Measurements from ENCODE around the gene CRHR1. TPM values are rescaled to one million over a fixed set of nuclear protein-coding genes. Genes with fewer than 3 reads are reported as not detected.

Gene CRHR1
- total RNA-seq, 3 donors from 2014 or later, result 1.6 to 2.8 TPM; not detected in 1

DNA sequence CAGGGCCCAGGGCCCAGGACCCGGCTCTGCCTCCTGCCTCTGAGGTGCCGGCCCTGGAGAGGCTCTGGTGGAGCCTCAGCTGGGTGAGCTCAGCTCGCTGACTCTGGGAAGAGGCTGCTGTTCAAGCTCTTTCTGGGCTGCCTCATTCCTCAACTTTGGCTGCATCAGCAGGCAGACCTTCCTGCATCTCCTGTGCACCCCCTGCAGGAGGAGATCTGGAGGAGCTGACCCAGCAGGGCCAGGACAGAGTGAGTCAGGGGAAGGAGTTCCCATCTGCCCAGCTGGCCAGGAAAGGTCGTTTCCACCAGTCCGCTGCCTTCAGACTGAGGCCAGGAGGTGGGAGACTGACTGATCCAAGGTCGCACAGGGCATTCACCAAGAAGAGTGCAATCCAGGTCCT is 10.7 kb downstream of the CRHR1 start:
- no peaks in the 10 kb centered on the region for H3K27me3 ChIP-seq
- intact Hi-C loops (cut with DNase I; ENCODE audit: low total_unique reads), result no loop called here
- no peaks in the 10 kb centered on the region for H3K9me3 ChIP-seq
- H3K36me3 ChIP-seq, result no peaks in the 10 kb centered on the region
- no peak overlapping the region for H3K4me3 ChIP-seq
- H3K4me1 ChIP-seq, result peaks cover 0 to 7% of the 10 kb centered on the region in 2 donors
- no peak overlapping the region for H3K27ac ChIP-seq
- no peak for DNase-seq (ENCODE audit: low spot score in 2 of 2)
- TF ChIP-seq POLR2A (IDR thresholded peaks at IDR 0.05), result no peak
- TF ChIP-seq, protein P1, sequence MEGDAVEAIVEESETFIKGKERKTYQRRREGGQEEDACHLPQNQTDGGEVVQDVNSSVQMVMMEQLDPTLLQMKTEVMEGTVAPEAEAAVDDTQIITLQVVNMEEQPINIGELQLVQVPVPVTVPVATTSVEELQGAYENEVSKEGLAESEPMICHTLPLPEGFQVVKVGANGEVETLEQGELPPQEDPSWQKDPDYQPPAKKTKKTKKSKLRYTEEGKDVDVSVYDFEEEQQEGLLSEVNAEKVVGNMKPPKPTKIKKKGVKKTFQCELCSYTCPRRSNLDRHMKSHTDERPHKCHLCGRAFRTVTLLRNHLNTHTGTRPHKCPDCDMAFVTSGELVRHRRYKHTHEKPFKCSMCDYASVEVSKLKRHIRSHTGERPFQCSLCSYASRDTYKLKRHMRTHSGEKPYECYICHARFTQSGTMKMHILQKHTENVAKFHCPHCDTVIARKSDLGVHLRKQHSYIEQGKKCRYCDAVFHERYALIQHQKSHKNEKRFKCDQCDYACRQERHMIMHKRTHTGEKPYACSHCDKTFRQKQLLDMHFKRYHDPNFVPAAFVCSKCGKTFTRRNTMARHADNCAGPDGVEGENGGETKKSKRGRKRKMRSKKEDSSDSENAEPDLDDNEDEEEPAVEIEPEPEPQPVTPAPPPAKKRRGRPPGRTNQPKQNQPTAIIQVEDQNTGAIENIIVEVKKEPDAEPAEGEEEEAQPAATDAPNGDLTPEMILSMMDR (IDR thresholded peaks at IDR 0.05), result no peak
- TF ChIP-seq POLR2AphosphoS5 (IDR thresholded peaks at IDR 0.05), result no peak

GRCh38 chr17:45800816-45801215 is 16.7 kb downstream of the CRHR1 start:
- H3K27me3 ChIP-seq, result no peaks in the 10 kb centered on the region
- H3K36me3 ChIP-seq, result no peaks in the 10 kb centered on the region
- TF ChIP-seq, protein P1 (IDR thresholded peaks at IDR 0.05), result no peak
- TF ChIP-seq POLR2AphosphoS5 (IDR thresholded peaks at IDR 0.05) (no peak), POLR2A (IDR thresholded peaks at IDR 0.05) (no peak)
- DNase-seq (ENCODE audit: low spot score in 2 of 2), result no peak
- H3K4me1 ChIP-seq, result no peaks in the 10 kb centered on the region
- no peak overlapping the region for H3K4me3 ChIP-seq
- intact Hi-C loops (cut with DNase I; ENCODE audit: low total_unique reads), result no loop called here
- H3K9me3 ChIP-seq, result no peaks in the 10 kb centered on the region
- no peak overlapping the region for H3K27ac ChIP-seq

DNA sequence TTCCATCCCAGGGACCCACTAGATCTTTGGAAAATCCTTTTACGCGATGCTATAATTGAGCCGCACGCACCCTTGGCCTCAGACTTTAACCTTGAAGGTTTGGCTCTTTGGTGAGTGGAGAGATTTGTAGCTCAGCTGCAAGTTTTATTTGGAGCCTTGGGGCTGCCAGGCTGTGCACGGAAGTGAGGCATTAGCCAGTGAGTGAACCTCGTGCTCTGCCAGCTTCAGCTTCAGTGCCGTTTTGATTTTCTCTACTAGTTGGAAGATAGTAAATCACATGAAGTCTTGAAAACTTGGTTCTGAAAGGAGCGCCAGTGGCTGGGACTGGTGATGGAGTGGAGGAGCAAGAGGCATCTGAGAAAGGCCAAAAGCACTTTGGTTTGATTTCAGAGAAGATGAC is 17.3 kb downstream of the CRHR1 start:
- no peaks in the 10 kb centered on the region for H3K36me3 ChIP-seq
- no peak overlapping the region for H3K4me3 ChIP-seq
- no peak for DNase-seq (ENCODE audit: low spot score in 2 of 2)
- no peaks in the 10 kb centered on the region for H3K27me3 ChIP-seq
- intact Hi-C loops (cut with DNase I; ENCODE audit: low total_unique reads), result no loop called here
- no peaks in the 10 kb centered on the region for H3K9me3 ChIP-seq
- TF ChIP-seq POLR2A (IDR thresholded peaks at IDR 0.05) (no peak), POLR2AphosphoS5 (IDR thresholded peaks at IDR 0.05) (no peak)
- TF ChIP-seq, protein P1 (IDR thresholded peaks at IDR 0.05), result no peak
- no peak overlapping the region for H3K27ac ChIP-seq
- no peaks in the 10 kb centered on the region for H3K4me1 ChIP-seq

DNA sequence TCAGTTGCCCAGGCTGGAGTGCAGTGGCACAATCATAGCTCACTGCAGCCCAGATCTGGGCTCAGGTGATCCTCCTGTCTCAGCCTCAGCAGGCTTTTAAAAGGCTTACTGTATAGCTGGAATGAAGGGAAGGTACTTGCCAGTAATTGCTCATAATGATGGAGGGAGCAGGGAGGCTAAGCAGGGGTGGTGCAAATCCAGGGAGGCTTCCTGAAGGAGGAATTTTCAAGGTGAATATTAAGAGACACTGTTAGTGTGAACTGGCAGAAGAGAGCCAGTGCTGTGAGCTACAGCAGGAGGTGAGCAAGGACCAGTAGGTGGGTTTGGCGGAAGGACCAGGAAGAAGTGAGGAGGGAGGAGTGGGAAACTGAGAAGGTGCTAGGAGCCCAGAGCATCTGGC is 24.7 kb downstream of the CRHR1 start:
- TF ChIP-seq, protein P1 (IDR thresholded peaks at IDR 0.05), result no peak
- TF ChIP-seq POLR2AphosphoS5 (IDR thresholded peaks at IDR 0.05) (no peak), POLR2A (IDR thresholded peaks at IDR 0.05) (no peak)
- no peak overlapping the region for H3K4me3 ChIP-seq
- DNase-seq (ENCODE audit: low spot score in 2 of 2), result no peak
- H3K27me3 ChIP-seq, result no peaks in the 10 kb centered on the region
- no peaks in the 10 kb centered on the region for H3K36me3 ChIP-seq
- H3K27ac ChIP-seq, result no peak overlapping the region
- intact Hi-C loops (cut with DNase I; ENCODE audit: low total_unique reads), result no loop called here
- H3K9me3 ChIP-seq, result no peaks in the 10 kb centered on the region
- H3K4me1 ChIP-seq, result no peaks in the 10 kb centered on the region

DNA sequence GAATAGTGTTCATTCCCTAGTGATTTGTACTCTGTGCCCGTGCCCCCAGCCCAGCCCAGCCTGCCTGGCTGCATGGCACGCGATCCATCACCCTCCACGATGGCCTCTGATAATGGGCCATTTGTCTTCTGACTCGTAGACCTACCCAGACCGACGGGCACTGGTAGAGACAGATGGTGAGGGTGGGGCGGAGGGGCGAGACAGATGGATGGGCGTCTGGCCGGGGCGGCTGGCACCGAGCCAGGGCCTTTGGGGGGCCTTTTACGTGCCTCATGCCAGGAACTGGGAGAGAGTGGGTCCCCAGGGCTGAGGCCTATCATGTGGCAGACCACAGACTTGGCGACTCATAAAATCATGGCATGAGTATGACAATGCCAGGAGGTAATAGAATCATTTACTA is 25.4 kb downstream of the CRHR1 start:
- no peaks in the 10 kb centered on the region for H3K4me1 ChIP-seq
- H3K4me3 ChIP-seq, result no peak overlapping the region
- no peaks in the 10 kb centered on the region for H3K9me3 ChIP-seq
- TF ChIP-seq, protein P1 (IDR thresholded peaks at IDR 0.05), result no peak
- TF ChIP-seq POLR2A (IDR thresholded peaks at IDR 0.05), result no peak
- no peak for TF ChIP-seq POLR2AphosphoS5 (IDR thresholded peaks at IDR 0.05)
- DNase-seq (ENCODE audit: low spot score in 2 of 2), result no peak
- H3K36me3 ChIP-seq, result no peaks in the 10 kb centered on the region
- no peak overlapping the region for H3K27ac ChIP-seq
- intact Hi-C loops (cut with DNase I; ENCODE audit: low total_unique reads), result no loop called here
- H3K27me3 ChIP-seq, result no peaks in the 10 kb centered on the region
